C4-2B (cell line): ENCODE measurements around the gene SCFD2.
"Not testable (repeated sequence)": the region's sequence is repeated elsewhere in the genome, so short reads cannot be mapped to it uniquely, and the experiment has no call there.

Source experiments
- H3K27ac ChIP-seq: fragments of 450-650 bp; 2 replicates; pipeline ENCODE4 v1.5.1; 2017
- ZFX ChIP-seq: fragments of 450-650 bp; IDR thresholded peaks from 2 replicates; pipeline ENCODE4 v1.6.1; 2017
- TF ChIP-seq, protein P1 (sequence below): fragments of 450-650 bp; conservative IDR thresholded peaks from 2 replicates; pipeline ENCODE4 v1.5.1; 2017; ENCODE audit warnings: mild to moderate bottlenecking

The SCFD2 gene

DNA sequence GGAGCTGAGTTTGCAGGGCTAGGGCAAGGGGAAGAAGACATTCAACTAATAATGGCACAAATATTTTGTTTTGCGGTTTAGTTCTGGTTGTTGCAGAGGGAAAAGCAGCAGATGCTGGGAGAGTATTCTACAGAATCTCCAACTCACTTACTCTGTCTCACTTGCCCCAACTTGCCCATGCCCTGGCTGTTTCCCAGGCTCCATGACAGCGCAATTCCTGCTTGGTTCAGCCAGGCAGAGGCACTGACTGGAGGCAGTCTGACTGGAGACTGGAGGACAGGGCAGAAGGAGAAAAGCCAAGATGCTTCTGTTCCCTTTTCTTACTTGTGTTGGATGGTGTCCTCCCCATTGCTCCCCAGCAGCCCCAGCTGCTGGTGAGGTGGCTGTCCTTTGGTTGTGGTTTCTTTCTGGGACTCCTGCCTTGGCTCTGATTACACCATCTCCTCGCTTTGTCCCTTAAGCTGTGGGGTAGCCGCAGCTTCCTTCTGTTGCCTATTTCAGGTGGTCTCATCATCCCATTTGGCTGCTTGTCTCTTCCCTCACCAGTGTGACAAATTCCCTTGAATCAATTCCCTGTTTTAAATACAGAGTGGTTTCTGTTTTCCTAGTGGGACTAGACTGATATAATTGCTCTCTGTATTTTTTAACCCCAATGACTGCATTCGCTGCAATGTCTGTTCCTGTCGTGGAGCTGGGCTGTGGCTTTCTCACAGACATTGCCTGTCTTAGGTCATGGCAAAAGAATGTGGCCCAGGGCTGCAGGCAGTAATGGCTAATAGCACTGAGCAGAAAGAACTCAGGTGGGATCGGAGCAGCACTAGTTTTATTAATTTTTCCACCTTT, 527.9 kb downstream of the SCFD2 start:
- H3K27ac ChIP-seq = no peak overlapping the region

DNA sequence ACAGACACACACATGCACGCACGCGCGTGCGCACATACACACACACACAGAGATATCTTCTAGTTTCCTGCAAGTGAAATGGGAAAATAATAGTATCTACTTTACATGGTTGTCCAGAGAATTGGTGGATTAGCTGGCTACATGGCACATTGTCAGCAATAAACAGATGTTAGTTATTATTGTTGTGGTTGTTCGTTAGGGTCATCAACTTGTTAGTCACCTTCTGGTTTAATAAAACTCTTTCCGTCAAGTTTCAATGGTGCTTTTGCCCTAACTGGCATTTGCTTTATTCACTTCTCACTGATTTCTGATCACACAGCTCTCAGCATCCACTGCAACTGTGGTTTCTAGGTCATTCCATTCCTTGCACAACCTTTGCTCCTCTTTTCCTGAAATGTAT, 529.2 kb downstream of the SCFD2 start:
- TF ChIP-seq ZFX = no peak
- TF ChIP-seq, protein P1, sequence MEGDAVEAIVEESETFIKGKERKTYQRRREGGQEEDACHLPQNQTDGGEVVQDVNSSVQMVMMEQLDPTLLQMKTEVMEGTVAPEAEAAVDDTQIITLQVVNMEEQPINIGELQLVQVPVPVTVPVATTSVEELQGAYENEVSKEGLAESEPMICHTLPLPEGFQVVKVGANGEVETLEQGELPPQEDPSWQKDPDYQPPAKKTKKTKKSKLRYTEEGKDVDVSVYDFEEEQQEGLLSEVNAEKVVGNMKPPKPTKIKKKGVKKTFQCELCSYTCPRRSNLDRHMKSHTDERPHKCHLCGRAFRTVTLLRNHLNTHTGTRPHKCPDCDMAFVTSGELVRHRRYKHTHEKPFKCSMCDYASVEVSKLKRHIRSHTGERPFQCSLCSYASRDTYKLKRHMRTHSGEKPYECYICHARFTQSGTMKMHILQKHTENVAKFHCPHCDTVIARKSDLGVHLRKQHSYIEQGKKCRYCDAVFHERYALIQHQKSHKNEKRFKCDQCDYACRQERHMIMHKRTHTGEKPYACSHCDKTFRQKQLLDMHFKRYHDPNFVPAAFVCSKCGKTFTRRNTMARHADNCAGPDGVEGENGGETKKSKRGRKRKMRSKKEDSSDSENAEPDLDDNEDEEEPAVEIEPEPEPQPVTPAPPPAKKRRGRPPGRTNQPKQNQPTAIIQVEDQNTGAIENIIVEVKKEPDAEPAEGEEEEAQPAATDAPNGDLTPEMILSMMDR = no peak
- H3K27ac ChIP-seq = no peak overlapping the region

More for the DNA sequence above, 527.9 kb downstream of the SCFD2 start:
- TF ChIP-seq ZFX = no peak
- TF ChIP-seq, protein P1 = no peak

DNA sequence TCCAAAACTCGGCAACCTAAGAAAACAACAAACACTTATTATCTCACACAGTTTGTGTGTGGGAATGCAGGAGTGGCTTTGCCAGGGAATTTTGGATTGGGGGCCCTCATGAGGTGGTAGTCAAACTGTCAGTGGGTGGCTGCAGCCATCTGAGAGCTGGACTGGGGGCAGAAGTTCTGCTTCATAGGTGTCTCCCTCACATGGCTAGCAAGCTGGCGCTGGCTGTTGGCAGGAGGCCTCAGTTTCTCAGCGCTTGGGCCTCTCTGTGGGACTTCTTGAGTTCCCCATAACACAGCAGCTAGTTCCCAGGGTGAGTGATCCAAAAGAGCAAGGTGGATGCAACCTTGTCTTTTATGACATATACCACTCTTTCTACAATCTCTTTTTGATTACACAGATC, 529.7 kb downstream of the SCFD2 start:
- TF ChIP-seq, protein P1 = no peak
- no peak for TF ChIP-seq ZFX
- no peak overlapping the region for H3K27ac ChIP-seq

DNA sequence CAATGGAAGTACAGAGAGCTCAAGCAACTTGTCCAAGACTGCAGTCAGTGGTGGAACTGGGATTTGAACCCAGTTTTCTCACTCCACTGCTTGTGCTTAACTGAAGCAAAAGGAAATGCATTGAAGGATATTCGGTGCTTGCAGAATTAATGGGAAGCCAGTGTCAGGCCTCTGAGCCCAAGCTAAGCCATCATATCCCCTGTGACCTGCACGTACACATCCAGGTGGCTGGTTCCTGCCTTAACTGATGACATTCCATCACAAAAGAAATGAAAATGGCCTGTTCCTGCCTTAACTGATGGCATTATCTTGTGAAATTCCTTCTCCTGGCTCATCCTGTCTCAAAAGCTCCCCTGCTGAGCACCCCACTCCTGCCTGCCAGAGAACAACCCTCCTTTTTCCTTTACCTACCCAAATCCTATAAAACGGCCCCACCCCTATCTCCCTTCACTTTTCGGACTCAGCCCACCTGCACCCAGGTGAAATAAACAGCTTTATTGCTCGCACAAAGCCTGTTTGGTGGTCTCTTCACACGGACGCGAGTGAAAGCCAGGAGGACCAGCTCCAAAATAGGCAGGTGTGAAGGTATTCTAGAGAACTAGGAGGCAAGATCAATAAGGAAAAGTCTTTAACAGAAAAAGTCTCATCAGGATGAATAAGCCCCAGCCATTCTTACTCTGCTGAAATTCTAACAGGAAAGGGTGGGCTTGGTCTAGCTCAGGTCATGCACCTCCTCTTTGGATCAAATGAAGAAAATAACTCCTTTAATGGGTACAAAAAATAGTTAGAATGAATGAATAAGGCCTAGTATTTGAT, 531.0 kb downstream of the SCFD2 start:
- not testable (repeated sequence) for H3K27ac ChIP-seq

DNA sequence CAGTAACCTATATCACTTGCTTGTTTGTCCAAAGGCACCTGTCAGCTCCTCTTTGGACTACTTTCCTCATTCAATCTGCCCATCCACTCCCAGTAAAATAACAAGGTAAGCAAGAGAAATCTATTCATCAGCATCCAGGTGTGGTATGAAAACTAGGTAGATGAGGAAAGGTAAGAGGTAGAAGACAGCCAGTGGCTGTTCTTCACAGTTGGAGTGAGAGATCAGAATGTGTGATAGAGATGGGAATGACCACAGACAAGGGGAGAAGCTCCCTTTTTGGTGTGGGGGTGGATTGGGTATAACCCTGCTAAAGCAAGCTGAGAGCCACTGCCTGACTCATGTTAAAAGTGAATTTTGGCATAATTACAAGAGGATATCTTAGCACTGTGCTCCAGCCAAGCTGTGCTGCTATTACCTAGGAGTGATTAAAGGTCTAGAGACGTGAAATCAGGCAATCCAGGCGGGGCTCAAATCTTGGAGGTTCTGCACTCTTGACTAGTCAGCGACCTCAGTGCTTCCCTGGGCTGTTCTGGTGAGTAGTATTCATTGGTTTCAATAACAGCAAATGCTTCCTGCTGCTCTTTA, 531.8 kb downstream of the SCFD2 start:
- TF ChIP-seq, protein P1 = no peak
- TF ChIP-seq ZFX = no peak
- no peak overlapping the region for H3K27ac ChIP-seq

DNA sequence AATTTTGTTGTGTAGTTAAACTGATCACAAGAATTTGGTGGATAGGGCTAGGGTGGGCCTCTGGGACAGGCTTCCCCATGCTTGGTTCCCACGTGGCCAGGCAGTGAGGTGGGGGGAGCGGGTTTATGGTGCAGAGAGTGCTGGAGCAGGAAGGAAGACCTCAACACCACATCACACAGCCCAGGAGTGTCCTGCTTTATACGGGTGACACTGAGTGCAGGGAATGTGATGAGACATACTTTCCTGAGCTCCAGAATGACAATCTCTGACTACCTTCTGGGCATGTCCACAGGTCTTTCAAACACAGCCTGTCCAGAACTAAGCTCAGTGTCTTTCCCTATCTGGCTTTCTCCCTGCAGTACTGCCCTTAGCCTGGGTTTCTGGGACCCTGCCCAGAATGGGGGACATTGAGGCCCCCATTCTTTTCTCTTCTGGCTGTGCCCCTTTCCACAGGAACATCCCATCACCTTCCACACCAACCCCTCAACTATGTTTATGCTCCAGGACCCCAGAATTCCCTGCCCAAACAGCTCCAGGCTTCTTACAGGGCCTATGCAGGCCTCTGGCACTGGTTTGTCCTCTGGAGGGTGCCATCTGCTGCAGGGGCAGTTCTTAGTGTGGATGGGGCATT, 540.3 kb downstream of the SCFD2 start:
- no peak overlapping the region for H3K27ac ChIP-seq
- no peak for TF ChIP-seq ZFX
- TF ChIP-seq, protein P1 = no peak

DNA sequence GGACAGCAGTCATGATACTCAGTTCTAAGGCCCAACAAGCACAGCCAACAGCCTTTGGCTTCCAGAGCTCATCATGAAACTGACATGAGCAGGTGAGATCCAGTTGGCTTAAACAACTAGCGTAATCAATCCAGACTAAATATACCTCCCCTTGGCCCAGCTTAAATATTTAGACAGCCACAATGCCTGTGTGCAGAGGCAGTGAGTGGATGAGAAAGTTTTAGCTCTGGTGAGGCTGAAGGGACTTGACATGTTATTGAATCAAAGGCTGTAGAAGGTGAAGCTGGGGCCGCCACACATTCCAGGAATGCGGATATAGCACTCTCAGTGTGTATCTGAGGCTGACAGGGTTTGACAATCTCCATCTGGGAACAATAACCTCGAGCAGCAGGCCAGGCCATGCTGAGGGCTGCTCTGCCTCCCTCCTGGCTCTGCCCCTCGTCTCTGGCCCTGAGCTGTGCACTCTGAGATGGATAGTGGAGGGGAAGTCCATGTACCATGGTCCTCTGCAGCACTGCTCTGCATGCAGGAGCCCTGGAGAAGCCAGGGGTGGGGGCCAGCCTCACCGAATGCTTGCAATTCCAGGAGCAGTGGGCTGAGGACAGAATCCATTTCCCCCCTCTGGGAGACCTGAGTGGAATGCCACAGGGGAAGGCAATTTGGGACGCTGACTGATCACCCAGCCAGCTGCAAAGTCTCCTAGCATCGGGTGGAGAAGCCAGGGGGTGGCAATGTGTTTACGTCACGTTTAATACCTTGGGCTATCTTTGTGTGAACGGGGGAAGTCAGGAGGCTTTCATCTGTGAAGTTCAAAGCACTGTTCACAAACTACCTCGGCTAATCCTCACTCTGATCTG, 541.0 kb downstream of the SCFD2 start:
- TF ChIP-seq, protein P1 = no peak
- no peak for TF ChIP-seq ZFX
- H3K27ac ChIP-seq = no peak overlapping the region
